A549 (cell line): ENCODE data around the gene IL23R.

ENCODE experiments used
- EP300 ChIP-seq, 2 experiments: fragments of >200 bp; sonication (Bioruptor Twin); formaldehyde crosslinking; IDR thresholded peaks; 2 replicates in 1 of 2; 3 replicates in 1 of 2; pipeline ENCODE4 v1.6.1; 2016 to 2017
- GATA3 ChIP-seq: IDR thresholded peaks from 2 replicates; pipeline ENCODE4 v1.6.1; 2012; ENCODE audit warnings: borderline replicate concordance
- HOXB5 ChIP-seq: fragments of 250-450 bp; sonication (Bioruptor Pico); IDR thresholded peaks from 2 replicates; pipeline ENCODE4 v1.5.0; 2020; ENCODE audit warnings: mild to moderate bottlenecking, moderate library complexity
- JUN ChIP-seq, 2 experiments: fragments of >200 bp; sonication (Bioruptor Twin); formaldehyde crosslinking; IDR thresholded peaks; 2 replicates in 1 of 2; 3 replicates in 1 of 2; pipeline ENCODE4 v1.6.1; 2016 to 2017
- NR3C1 ChIP-seq: fragments of >200 bp; sonication (Bioruptor Twin); formaldehyde crosslinking; IDR thresholded peaks from 3 replicates; pipeline ENCODE4 v1.6.1; 2017
- POLR2A ChIP-seq: IDR thresholded peaks from 2 replicates; pipeline ENCODE4 v1.6.1; 2012; ENCODE audit warnings: mild to moderate bottlenecking, low read length
- POLR2AphosphoS2 ChIP-seq: conservative IDR thresholded peaks from 2 replicates; pipeline ENCODE4 v1.6.1; 2012; ENCODE audit warnings: low read length, improper control_type of control experiment, inconsistent platforms
- RCOR1 ChIP-seq: fragments of 150-350 bp; IDR thresholded peaks from 2 replicates; pipeline ENCODE4 v1.6.1; 2014; ENCODE audit warnings: antibody characterized with exemption, low read length, low read depth
- SMC3 ChIP-seq: fragments of >200 bp; sonication (Bioruptor Twin); formaldehyde crosslinking; IDR thresholded peaks from 3 replicates; pipeline ENCODE4 v1.6.1; 2018; ENCODE audit warnings: inconsistent platforms
- SREBF2 ChIP-seq: fragments of 450-650 bp; IDR thresholded peaks from 2 replicates; pipeline ENCODE4 v1.6.1; 2014; ENCODE audit warnings: mild to moderate bottlenecking, moderate library complexity
- ZFP36 ChIP-seq: fragments of 450-650 bp; IDR thresholded peaks from 2 replicates; pipeline ENCODE4 v1.6.1; 2014; ENCODE audit warnings: borderline replicate concordance; ENCODE audit not compliant: partially characterized antibody
- TF ChIP-seq, protein P1 (sequence below): fragments of >200 bp; sonication (Bioruptor Twin); formaldehyde crosslinking; IDR thresholded peaks from 3 replicates; pipeline ENCODE4 v1.5.1; 2016
- TF ChIP-seq, protein P2 (sequence below): IDR thresholded peaks from 2 replicates; pipeline ENCODE4 v1.6.1; 2012
- TF ChIP-seq, protein P3 (sequence below): fragments of 150-350 bp; IDR thresholded peaks from 2 replicates; pipeline ENCODE4 v1.6.1; 2014; ENCODE audit warnings: low read depth, mild to moderate bottlenecking, low read length

DNA sequence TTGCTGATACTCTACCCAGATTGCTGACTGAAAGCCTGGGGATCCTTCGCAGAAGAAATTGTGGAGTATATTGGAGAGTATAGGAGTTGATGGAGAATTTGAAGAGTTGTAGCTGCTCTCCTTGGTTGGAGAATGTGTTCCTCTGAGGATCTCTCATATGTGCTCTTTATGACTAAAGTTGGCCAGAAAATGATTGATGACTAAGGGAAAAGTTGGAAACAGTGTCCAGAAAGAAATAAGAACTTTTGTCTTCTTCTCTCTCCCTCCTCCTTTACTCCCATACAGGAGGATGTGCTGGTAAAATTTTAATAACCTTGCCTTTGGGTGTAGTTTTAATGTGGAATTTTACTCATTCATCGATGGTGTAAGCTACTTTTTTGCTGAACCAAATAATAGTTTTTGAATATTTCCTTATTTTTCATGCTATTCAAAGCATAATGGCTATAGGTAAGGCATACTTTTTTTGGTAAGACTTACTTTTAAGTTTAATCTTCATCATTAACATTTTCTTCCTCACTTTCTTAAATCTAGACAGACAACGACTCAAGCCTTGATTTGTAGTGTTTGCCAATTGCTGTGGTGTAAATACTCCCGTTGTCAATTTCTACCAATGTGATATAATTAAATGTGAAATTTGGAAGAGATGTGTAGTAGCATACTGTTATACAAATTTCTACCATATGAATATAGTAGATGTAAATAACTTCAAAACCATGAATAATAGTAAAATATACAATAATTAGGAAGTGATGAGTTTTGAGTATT lies 45.2 kb upstream of the IL23R start:
- TF ChIP-seq, protein P1, sequence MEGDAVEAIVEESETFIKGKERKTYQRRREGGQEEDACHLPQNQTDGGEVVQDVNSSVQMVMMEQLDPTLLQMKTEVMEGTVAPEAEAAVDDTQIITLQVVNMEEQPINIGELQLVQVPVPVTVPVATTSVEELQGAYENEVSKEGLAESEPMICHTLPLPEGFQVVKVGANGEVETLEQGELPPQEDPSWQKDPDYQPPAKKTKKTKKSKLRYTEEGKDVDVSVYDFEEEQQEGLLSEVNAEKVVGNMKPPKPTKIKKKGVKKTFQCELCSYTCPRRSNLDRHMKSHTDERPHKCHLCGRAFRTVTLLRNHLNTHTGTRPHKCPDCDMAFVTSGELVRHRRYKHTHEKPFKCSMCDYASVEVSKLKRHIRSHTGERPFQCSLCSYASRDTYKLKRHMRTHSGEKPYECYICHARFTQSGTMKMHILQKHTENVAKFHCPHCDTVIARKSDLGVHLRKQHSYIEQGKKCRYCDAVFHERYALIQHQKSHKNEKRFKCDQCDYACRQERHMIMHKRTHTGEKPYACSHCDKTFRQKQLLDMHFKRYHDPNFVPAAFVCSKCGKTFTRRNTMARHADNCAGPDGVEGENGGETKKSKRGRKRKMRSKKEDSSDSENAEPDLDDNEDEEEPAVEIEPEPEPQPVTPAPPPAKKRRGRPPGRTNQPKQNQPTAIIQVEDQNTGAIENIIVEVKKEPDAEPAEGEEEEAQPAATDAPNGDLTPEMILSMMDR = no peak
- TF ChIP-seq EP300 (IDR thresholded peaks at IDR 0.05) = no peak
- TF ChIP-seq NR3C1 = no peak
- no peak for TF ChIP-seq GATA3
- TF ChIP-seq, protein P2, sequence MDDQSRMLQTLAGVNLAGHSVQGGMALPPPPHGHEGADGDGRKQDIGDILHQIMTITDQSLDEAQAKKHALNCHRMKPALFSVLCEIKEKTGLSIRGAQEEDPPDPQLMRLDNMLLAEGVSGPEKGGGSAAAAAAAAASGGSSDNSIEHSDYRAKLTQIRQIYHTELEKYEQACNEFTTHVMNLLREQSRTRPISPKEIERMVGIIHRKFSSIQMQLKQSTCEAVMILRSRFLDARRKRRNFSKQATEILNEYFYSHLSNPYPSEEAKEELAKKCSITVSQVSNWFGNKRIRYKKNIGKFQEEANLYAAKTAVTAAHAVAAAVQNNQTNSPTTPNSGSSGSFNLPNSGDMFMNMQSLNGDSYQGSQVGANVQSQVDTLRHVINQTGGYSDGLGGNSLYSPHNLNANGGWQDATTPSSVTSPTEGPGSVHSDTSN = no peak
- TF ChIP-seq ZFP36 = no peak
- TF ChIP-seq SREBF2 = no peak
- no peak for TF ChIP-seq SMC3
- no peak for TF ChIP-seq HOXB5
- TF ChIP-seq POLR2A = no peak
- TF ChIP-seq POLR2AphosphoS2 = no peak
- TF ChIP-seq, protein P3, sequence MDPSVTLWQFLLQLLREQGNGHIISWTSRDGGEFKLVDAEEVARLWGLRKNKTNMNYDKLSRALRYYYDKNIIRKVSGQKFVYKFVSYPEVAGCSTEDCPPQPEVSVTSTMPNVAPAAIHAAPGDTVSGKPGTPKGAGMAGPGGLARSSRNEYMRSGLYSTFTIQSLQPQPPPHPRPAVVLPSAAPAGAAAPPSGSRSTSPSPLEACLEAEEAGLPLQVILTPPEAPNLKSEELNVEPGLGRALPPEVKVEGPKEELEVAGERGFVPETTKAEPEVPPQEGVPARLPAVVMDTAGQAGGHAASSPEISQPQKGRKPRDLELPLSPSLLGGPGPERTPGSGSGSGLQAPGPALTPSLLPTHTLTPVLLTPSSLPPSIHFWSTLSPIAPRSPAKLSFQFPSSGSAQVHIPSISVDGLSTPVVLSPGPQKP = no peak
- no peak for TF ChIP-seq RCOR1
- no peak for TF ChIP-seq JUN (IDR thresholded peaks at IDR 0.05)
